Thoracic aorta (tissue), 2 donors: ENCODE data around the gene NKX6-2. TPM values are rescaled to one million over a fixed set of nuclear protein-coding genes. Genes with fewer than 3 reads are reported as not detected.

Experiments used
- ATAC-seq: fragments of 150-250 bp; one replicate; pipeline ENCODE4 v1.8.0; 2017; ENCODE audit warnings: low read depth; ENCODE audit not compliant: insufficient number of reproducible peaks, low FRiP score
- DNase-seq: peaks from one replicate; pipeline ENCODE4 v3.0.0-alpha.2; 2020; ENCODE audit warnings: low spot score
- H3K27ac ChIP-seq, 2 donors: fragments of 200-600 bp; sonication (generic); 1 replicate in 1 of 2; 2 replicates in 1 of 2; pipeline ENCODE4 v1.5.1; 2016; ENCODE audit warnings: mild to moderate bottlenecking in 2 of 2, moderate library complexity in 2 of 2
- H3K27me3 ChIP-seq: fragments of 200-600 bp; sonication (generic); replicated peaks from 2 replicates; pipeline ENCODE4 v1.6.0; 2016; ENCODE audit warnings: mild to moderate bottlenecking; ENCODE audit not compliant: insufficient read depth
- H3K36me3 ChIP-seq: fragments of 200-600 bp; sonication (generic); one replicate; pipeline ENCODE4 v1.5.1; 2016
- H3K4me1 ChIP-seq, 2 donors: fragments of 200-600 bp; sonication (generic); 1 replicate in 1 of 2; 2 replicates in 1 of 2; pipeline versions ENCODE4 v1.5.1 to v1.6.0; 2016; ENCODE audit warnings: low read depth in 2 of 2, mild to moderate bottlenecking in 1 of 2; ENCODE audit not compliant: control insufficient read depth in 1 of 2
- H3K4me3 ChIP-seq: fragments of 200-600 bp; sonication (generic); 2 replicates; pipeline ENCODE4 v1.5.1; 2016; ENCODE audit warnings: mild to moderate bottlenecking
- H3K9me3 ChIP-seq: fragments of 200-600 bp; sonication (generic); 2 replicates; pipeline ENCODE4 v1.5.1; 2016
- total RNA-seq, 2 donors: library from RNA; depleted of rRNA; stranded (reverse); fragments of >200 nt; gene quantifications; one replicate each; pipeline versions ENCODE4 v1.1.0 to v1.2.3, GENCODE V29; 2016
- TF ChIP-seq, protein P1 (sequence below): fragments of 200-600 bp; sonication (generic); IDR thresholded peaks from one replicate; pipeline ENCODE4 v1.5.1; 2019; ENCODE audit warnings: antibody characterized with exemption

Gene NKX6-2
- total RNA-seq, 2 donors from 2014 or later = 19.8 TPM; not detected in 1

DNA sequence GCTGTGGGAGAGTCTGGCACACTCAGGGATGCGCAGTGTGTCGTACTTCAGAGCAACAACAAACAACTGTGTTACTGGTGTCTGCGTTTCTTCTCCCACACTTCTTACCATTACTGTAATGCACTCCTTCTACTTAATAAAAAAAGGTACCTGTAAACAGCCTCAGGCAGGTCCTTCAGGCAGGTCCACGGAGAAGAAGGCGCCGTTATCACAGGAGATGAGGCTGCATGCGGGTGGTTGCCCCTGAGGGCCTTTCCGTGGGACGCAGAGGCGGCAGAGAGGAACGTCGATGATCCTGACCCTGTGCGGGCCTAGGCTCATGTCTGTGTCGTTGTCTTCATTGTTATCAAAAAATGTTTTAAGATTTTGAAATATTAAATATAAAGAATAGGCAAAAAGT lies 29.4 kb downstream of the NKX6-2 start:
- H3K27ac ChIP-seq = no peak overlapping the region
- no peak for ATAC-seq

DNA sequence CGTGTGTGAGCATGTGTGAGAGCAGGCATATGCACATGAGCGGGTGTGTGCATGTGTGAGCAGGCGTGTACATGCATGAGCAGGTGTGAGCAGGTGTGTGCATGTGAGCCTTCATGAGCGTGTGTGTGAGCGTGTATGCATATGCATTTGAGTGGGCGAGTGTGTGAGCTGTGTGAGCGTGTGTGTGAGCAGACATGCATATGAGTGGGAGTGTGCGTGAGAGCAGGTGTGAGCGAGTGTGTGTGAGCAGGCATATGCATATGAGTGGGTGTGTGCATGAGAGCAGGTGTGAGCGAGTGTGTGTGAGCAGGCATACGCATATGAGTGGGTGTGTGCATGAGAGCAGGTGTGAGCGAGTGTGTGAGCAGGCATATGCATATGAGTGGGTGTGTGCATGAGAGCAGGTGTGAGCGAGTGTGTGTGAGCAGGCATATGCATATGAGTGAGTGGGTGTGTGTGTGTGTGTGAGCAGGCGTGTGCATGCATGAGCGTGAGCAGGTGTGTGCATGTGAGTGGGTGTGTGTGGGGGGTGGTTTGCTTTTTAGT lies 30.7 kb downstream of the NKX6-2 start:
- H3K4me1 ChIP-seq = no peaks in the 10 kb centered on the region
- H3K4me3 ChIP-seq = no peak overlapping the region
- ATAC-seq = no peak
- TF ChIP-seq, protein P1, sequence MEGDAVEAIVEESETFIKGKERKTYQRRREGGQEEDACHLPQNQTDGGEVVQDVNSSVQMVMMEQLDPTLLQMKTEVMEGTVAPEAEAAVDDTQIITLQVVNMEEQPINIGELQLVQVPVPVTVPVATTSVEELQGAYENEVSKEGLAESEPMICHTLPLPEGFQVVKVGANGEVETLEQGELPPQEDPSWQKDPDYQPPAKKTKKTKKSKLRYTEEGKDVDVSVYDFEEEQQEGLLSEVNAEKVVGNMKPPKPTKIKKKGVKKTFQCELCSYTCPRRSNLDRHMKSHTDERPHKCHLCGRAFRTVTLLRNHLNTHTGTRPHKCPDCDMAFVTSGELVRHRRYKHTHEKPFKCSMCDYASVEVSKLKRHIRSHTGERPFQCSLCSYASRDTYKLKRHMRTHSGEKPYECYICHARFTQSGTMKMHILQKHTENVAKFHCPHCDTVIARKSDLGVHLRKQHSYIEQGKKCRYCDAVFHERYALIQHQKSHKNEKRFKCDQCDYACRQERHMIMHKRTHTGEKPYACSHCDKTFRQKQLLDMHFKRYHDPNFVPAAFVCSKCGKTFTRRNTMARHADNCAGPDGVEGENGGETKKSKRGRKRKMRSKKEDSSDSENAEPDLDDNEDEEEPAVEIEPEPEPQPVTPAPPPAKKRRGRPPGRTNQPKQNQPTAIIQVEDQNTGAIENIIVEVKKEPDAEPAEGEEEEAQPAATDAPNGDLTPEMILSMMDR = no peak
- no peak for DNase-seq
- H3K36me3 ChIP-seq = peaks cover 45% of the 10 kb centered on the region
- no peaks in the 10 kb centered on the region for H3K9me3 ChIP-seq
- H3K27ac ChIP-seq = no peak overlapping the region
- no peaks in the 10 kb centered on the region for H3K27me3 ChIP-seq

More for the DNA sequence above, 29.4 kb downstream of the NKX6-2 start:
- H3K27me3 ChIP-seq = no peaks in the 10 kb centered on the region
- no peaks in the 10 kb centered on the region for H3K4me1 ChIP-seq
- H3K36me3 ChIP-seq = peaks cover 35% of the 10 kb centered on the region
- no peak overlapping the region for H3K4me3 ChIP-seq
- TF ChIP-seq, protein P1 = no peak
- no peaks in the 10 kb centered on the region for H3K9me3 ChIP-seq
- DNase-seq = no peak

DNA sequence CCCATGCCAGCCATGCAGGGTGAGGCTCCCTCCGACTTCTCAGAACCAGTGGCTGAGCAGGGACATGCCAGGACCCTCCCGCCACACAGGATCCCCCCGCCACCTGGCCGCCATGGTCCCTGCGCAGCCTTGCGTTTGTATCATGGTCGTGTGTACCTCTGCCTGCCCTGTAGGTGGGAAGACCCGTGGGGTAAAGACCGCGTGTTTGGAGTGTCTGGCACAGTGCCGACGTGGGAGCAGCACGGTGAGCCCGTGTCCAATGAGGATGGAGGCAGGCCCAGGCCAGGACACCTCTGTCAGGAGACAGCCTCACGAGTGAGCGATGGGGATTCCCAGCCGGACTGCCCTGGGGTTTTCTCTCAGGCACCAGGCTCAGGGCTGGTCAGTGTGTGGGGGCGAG lies 31.9 kb downstream of the NKX6-2 start:
- ATAC-seq (no peak), DNase-seq (no peak)
- no peaks in the 10 kb centered on the region for H3K4me1 ChIP-seq

DNA sequence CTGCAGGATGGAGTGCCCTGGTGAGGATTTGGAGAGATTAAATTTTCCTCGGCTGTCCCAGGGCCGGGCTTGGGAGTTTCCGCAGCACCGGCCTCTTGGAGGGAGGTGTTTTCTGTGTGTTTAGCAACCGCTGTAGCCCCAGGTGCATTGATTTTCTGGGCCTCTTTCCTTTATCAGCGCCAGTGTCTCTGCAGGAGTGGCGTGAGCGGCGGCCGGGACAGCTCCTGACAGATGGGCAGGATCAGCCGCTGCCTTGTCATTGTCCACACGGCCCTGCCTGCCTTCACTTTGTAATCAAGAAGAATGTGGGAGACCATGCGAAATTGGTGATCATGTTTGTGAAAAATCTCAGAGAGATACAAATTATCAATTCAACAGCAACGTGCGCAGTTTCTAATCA lies 32.4 kb downstream of the NKX6-2 start:
- DNase-seq = no peak
- Histone ChIP-seq H3K4me1 (peaks cover 0 to 4% of the 10 kb centered on the region in 2 donors), H3K4me3 (no peak overlapping the region), H3K27ac (no peak overlapping the region), H3K36me3 (peaks cover 42% of the 10 kb centered on the region), H3K9me3 (no peaks in the 10 kb centered on the region), H3K27me3 (no peaks in the 10 kb centered on the region)
- TF ChIP-seq, protein P1 = no peak
- ATAC-seq = no peak

More for the DNA sequence above, 31.9 kb downstream of the NKX6-2 start:
- H3K4me3 ChIP-seq = no peak overlapping the region
- H3K27ac ChIP-seq = no peak overlapping the region
- H3K9me3 ChIP-seq = no peaks in the 10 kb centered on the region
- TF ChIP-seq, protein P1 = no peak
- no peaks in the 10 kb centered on the region for H3K27me3 ChIP-seq
- H3K36me3 ChIP-seq = peaks cover 46% of the 10 kb centered on the region

DNA sequence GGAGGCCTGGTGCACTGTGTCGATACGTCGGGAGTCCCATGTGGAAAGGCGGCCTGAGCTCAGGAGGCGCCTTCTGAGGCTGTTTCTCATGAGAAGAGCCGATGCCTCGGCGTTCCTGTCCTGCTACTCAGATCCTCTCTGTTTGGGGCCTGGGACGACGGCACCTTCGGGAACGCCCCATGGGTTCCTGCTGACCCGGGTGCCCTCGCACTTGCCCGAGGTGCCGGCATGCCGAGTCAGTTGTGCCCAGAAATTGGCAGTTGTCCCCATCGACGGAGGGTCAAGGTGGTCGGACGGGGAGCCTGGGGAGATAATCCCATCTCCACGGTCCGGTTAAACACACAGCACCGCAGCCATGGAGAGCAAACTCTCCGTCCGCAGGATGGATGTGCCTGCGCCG lies 33.0 kb downstream of the NKX6-2 start:
- H3K36me3 ChIP-seq = peaks cover 42% of the 10 kb centered on the region

More for the DNA sequence above, 33.0 kb downstream of the NKX6-2 start:
- Histone ChIP-seq H3K27ac (no peak overlapping the region), H3K27me3 (no peaks in the 10 kb centered on the region), H3K4me3 (no peak overlapping the region), H3K9me3 (no peaks in the 10 kb centered on the region), H3K4me1 (peaks cover 0 to 10% of the 10 kb centered on the region in 2 donors)
- ATAC-seq (no peak), DNase-seq (no peak)
- TF ChIP-seq, protein P1 = no peak
